Epithelial cell of umbilical artery (primary cell): ENCODE data around the gene LDHB. TPM values are rescaled to one million over a fixed set of nuclear protein-coding genes. Genes with fewer than 3 reads are reported as not detected.

Source experiments
- total RNA-seq: library from RNA; depleted of rRNA; stranded (reverse); fragments of >200 nt; gene quantifications from 2 replicates; pipeline ENCODE4 v1.2.3, GENCODE V29; 2014

The LDHB gene
- total RNA-seq = 946 and 1,016 TPM in 2 replicates

DNA sequence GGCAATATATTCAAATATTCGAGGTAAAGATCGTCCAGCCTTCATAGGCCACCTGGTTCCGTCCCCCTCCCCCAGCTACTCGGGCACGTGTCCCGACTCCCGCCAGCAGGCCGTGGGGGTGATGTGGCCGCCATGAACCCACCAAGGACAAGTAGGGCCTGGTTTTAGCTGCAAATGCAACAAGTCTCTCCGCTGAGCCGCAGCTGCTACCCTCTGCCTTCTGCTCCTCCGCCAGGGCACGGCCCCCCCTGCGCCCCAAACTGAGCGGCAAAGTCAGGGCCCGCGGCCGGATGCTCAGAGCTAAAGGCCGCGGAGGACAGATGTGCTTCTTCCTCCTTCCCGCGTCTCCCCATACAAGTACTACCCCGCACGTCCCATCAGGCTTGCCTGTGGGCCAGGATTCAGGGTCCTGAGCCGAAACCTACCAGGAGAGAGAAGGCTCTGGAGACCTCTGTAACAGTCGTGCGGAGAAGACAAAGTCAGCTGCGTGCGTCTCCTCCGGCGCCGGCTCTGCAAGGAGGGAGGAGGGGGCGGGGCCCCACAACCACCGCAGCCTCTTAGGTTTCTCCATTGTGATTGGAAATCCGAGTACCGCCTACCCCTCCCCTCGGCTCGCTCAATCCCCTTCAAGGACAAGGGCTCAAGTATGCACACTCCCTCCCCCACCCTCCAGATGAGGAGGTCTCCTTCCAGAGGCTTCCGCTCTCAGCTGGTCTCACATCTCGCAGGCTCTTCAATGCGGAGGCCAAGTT, at the start of gene LDHB:
LDHB (minus strand) TSS at position 517 of the 752 bp plus-strand sequence. CDS start 3,171 bp downstream, outside the sequence.

DNA sequence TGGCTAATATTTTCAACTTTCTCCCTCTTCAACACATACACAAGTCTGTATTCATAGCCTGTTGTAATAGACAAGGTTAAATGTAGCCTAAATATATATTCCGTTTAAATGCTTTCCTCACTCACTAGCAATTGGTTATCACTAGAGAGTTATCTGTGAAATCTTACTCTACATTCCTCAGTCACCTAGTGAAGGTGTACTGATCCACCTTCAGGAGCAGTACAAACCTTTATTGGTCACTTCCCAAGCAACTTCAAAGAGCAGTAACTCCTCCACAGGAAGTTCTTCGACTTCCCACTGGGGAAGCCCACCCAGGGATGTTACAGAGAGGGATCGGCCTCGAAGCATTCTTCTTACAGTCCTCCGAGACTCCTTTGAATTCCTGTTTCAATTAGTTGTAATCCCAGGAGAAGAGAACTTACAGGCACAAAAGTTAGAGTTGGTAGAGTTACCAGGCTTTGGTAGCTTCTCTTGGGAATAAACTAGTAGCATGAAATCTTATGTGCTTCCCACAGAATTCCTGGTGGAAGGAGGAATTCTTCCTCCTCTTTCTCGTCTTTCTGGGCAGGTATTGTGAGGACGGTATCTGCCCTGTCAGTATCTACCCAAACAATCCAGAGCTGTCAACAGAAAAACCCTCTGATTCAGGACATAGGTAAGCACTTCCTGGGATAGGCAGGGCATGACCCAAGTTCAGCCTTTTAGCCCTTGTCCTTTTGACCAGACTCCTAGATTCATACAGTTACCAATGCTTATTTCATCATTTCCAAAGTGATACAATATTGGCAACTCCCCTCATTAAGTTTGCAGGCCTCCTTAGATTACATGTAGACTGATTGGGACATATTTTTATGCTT, 53.2 kb downstream of the LDHB start, which contains the start of gene GYS2:
GYS2 (minus strand) TSS at position 603 of the 857 bp plus-strand sequence; CDS start at position 348, 255 bp downstream.

Other genes with a start within 250 kb of the LDHB start
- 9.1 and 11.2 TPM in 2 replicates for gene PYROXD1, start 220.2 kb downstream of the LDHB start, total RNA-seq
- 133 and 165 TPM in 2 replicates for gene RECQL, start 156.2 kb downstream of the LDHB start, total RNA-seq
- gene GOLT1B, start 156.1 kb downstream of the LDHB start, total RNA-seq = 51.3 and 61.2 TPM in 2 replicates
- gene SPX, start 131.5 kb downstream of the LDHB start, total RNA-seq = 0.32 TPM in 1 of 2 replicates, not detected in the other
- not detected in 2 replicates for gene GYS2, start 53.0 kb downstream of the LDHB start, total RNA-seq
- gene KCNJ8, start 116.9 kb upstream of the LDHB start, total RNA-seq = 0.15 TPM in 1 of 2 replicates, not detected in the other